OCI-LY1 (cell line): ENCODE measurements around the gene SLC30A4.

ENCODE experiments used
- CTCF ChIP-seq: fragments of 200-600 bp; sonication (generic), shearing (Covaris generic); IDR thresholded peaks from 2 replicates; pipeline ENCODE4 v1.5.1; 2017; ENCODE audit warnings: mild to moderate bottlenecking, antibody characterized with exemption, low read length, moderate library complexity, mixed read lengths
- EZH2 ChIP-seq: fragments of 200-600 bp; sonication (generic), shearing (Covaris generic); IDR thresholded peaks from 2 replicates; pipeline ENCODE4 v1.8.0; 2017; ENCODE audit warnings: borderline replicate concordance, mixed run types, mild to moderate bottlenecking, antibody characterized with exemption, low read length, moderate library complexity, mixed read lengths

GRCh38 chr15:45489690-45490238, 32.8 kb downstream of the SLC30A4 start:
- TF ChIP-seq CTCF (no peak), EZH2 (no peak)
